HG03457 (cell line): ENCODE data around the gene PTGER2.

Experiments used
- ATAC-seq: cut with Tn5 transposase; IDR thresholded peaks from one replicate; pipeline ENCODE4 v1.9.1; 2021; ENCODE audit warnings: moderate number of reproducible peaks; ENCODE audit not compliant: unreplicated experiment

PTGER2 gene

GRCh38 chr14:52333823-52334657 lies 19.9 kb downstream of the PTGER2 start:
- ATAC-seq: no peak

GRCh38 chr14:52336241-52336640 lies 22.1 kb downstream of the PTGER2 start:
- ATAC-seq: no peak

- no peak for ATAC-seq
Measured at GRCh38 chr14:52338051-52338681, 24.1 kb downstream of the PTGER2 start.

- ATAC-seq: no peak
Measured at GRCh38 chr14:52339262-52339661, 25.1 kb downstream of the PTGER2 start.

GRCh38 chr14:52342849-52343596 lies 28.9 kb downstream of the PTGER2 start:
- no peak for ATAC-seq

GRCh38 chr14:52346778-52347177 lies 32.7 kb downstream of the PTGER2 start:
- no peak for ATAC-seq

- ATAC-seq: no peak
Measured at GRCh38 chr14:52348279-52348678, 34.2 kb downstream of the PTGER2 start.

GRCh38 chr14:52348776-52349175 lies 34.7 kb downstream of the PTGER2 start:
- no peak for ATAC-seq

GRCh38 chr14:52349731-52350130 lies 35.6 kb downstream of the PTGER2 start:
- no peak for ATAC-seq

GRCh38 chr14:52350445-52350844 lies 36.3 kb downstream of the PTGER2 start:
- no peak for ATAC-seq

- ATAC-seq: peak; percentile 25
Measured at GRCh38 chr14:52351233-52352060, 37.3 kb downstream of the PTGER2 start.

GRCh38 chr14:52352061-52352491 lies 38.0 kb downstream of the PTGER2 start:
- peak; percentile 80 for ATAC-seq

GRCh38 chr14:52352569-52352968 lies 38.5 kb downstream of the PTGER2 start:
- ATAC-seq: no peak

GRCh38 chr14:52354242-52354641 lies 40.1 kb downstream of the PTGER2 start:
- ATAC-seq: no peak

- no peak for ATAC-seq
Measured at GRCh38 chr14:52355016-52355431, 40.9 kb downstream of the PTGER2 start.

- no peak for ATAC-seq
Measured at GRCh38 chr14:52355526-52355925, 41.4 kb downstream of the PTGER2 start.

GRCh38 chr14:52356025-52356424 lies 41.9 kb downstream of the PTGER2 start:
- no peak for ATAC-seq

- ATAC-seq: no peak
Measured at GRCh38 chr14:52360831-52361230, 46.7 kb downstream of the PTGER2 start.

GRCh38 chr14:52363041-52363704 lies 49.1 kb downstream of the PTGER2 start:
- no peak for ATAC-seq

GRCh38 chr14:52363961-52364360 lies 49.8 kb downstream of the PTGER2 start:
- ATAC-seq: no peak
